Glutamatergic neuron (in vitro differentiated cells): ENCODE data around the gene GALNT6. TPM values are rescaled to one million over a fixed set of nuclear protein-coding genes. Genes with fewer than 3 reads are reported as not detected.

ENCODE experiments used
- DNase-seq: peaks from one replicate; pipeline ENCODE4 v3.0.0; 2022
- H3K27ac Mint-ChIP-seq: one replicate; pipeline ENCODE4 v1.8.0; 2020; ENCODE audit warnings: mild to moderate bottlenecking, mixed read lengths, inconsistent platforms; ENCODE audit not compliant: unreplicated experiment
- H3K27me3 Mint-ChIP-seq: one replicate; pipeline ENCODE4 v1.8.0; 2020; ENCODE audit warnings: mild to moderate bottlenecking, moderate library complexity, mixed read lengths, inconsistent platforms; ENCODE audit not compliant: unreplicated experiment
- H3K36me3 Mint-ChIP-seq: one replicate; pipeline ENCODE4 v1.8.0; 2020; ENCODE audit warnings: mild to moderate bottlenecking, mixed read lengths, inconsistent platforms; ENCODE audit not compliant: unreplicated experiment
- H3K4me1 Mint-ChIP-seq: one replicate; pipeline ENCODE4 v1.8.0; 2020; ENCODE audit warnings: mild to moderate bottlenecking, low read depth, mixed read lengths, inconsistent platforms; ENCODE audit not compliant: unreplicated experiment
- H3K4me3 Mint-ChIP-seq: one replicate; pipeline ENCODE4 v1.8.0; 2020; ENCODE audit warnings: mild to moderate bottlenecking, mixed read lengths, inconsistent platforms; ENCODE audit not compliant: unreplicated experiment
- H3K9me3 Mint-ChIP-seq: one replicate; pipeline ENCODE4 v1.8.0; 2020; ENCODE audit warnings: mild to moderate bottlenecking, moderate library complexity, mixed read lengths, inconsistent platforms; ENCODE audit not compliant: unreplicated experiment
- CTCF ChIP-seq: fragments of 200-600 bp; sonication (generic); IDR thresholded peaks from one replicate; pipeline ENCODE4 v1.5.0; 2021; ENCODE audit not compliant: partially characterized antibody, unreplicated experiment
- total RNA-seq: library from RNA; stranded (reverse); fragmentation: NEBNext Ultra II Directional; extraction: Animal tissue kit (Norgen Biotek cat#: 25700); gene quantifications from one replicate; pipeline ENCODE4 v1.2.1, GENCODE V29; 2021; ENCODE audit not compliant: unreplicated experiment

The GALNT6 gene
- total RNA-seq, 1 donor from 2014 or later: 0.39 TPM

GRCh38 chr12:51328587-51328986 is 62.6 kb downstream of the GALNT6 start:
- DNase-seq: no peak

GRCh38 chr12:51326698-51327439 is 64.3 kb downstream of the GALNT6 start:
- H3K27me3 Mint-ChIP-seq: peaks cover 5% of the 10 kb centered on the region
- H3K27ac Mint-ChIP-seq: no peak overlapping the region
- H3K4me3 Mint-ChIP-seq: no peak overlapping the region
- TF ChIP-seq CTCF: no peak
- no peaks in the 10 kb centered on the region for H3K4me1 Mint-ChIP-seq
- DNase-seq: no peak
- H3K9me3 Mint-ChIP-seq: no peaks in the 10 kb centered on the region
- no peaks in the 10 kb centered on the region for H3K36me3 Mint-ChIP-seq

More at GRCh38 chr12:51328587-51328986, 62.6 kb downstream of the GALNT6 start:
- no peaks in the 10 kb centered on the region for H3K9me3 Mint-ChIP-seq
- no peaks in the 10 kb centered on the region for H3K4me1 Mint-ChIP-seq
- H3K36me3 Mint-ChIP-seq: no peaks in the 10 kb centered on the region
- H3K27me3 Mint-ChIP-seq: peaks cover 5% of the 10 kb centered on the region
- no peak overlapping the region for H3K4me3 Mint-ChIP-seq
- TF ChIP-seq CTCF: no peak
- H3K27ac Mint-ChIP-seq: no peak overlapping the region

GRCh38 chr12:51324953-51325352 is 66.3 kb downstream of the GALNT6 start:
- H3K27ac Mint-ChIP-seq: no peak overlapping the region
- no peak for DNase-seq
- peaks cover 5% of the 10 kb centered on the region for H3K27me3 Mint-ChIP-seq
- TF ChIP-seq CTCF: no peak
- H3K4me3 Mint-ChIP-seq: no peak overlapping the region
- H3K9me3 Mint-ChIP-seq: no peaks in the 10 kb centered on the region
- no peaks in the 10 kb centered on the region for H3K4me1 Mint-ChIP-seq
- H3K36me3 Mint-ChIP-seq: no peaks in the 10 kb centered on the region

- no peaks in the 10 kb centered on the region for H3K36me3 Mint-ChIP-seq
- no peaks in the 10 kb centered on the region for H3K9me3 Mint-ChIP-seq
- TF ChIP-seq CTCF: no peak
- no peak within 1 kb of the TSS for H3K27ac Mint-ChIP-seq
- no peak for DNase-seq
- H3K4me3 Mint-ChIP-seq: no peak within 1 kb of the TSS
- no peaks in the 10 kb centered on the region for H3K4me1 Mint-ChIP-seq
- H3K27me3 Mint-ChIP-seq: peaks cover 5% of the 10 kb centered on the region
Measured at GRCh38 chr12:51323966-51324895, 67.0 kb downstream of the GALNT6 start, which contains the start of gene BIN2. TSS of gene BIN2 (minus strand) at chr12:51324174. CDS start at chr12:51324102, 72 bp downstream.
